GM06990 (cell line): Measurements from ENCODE around the gene SHC3.

ENCODE experiments used
- DNase-seq: peaks from one replicate; pipeline ENCODE4 v3.0.0-alpha.2; 2011; ENCODE audit not compliant: insufficient read length; ENCODE audit errors: extremely low read depth
- H3K27me3 ChIP-seq: replicated peaks from 2 replicates; pipeline ENCODE4 v1.6.0; 2011; ENCODE audit warnings: low read length; ENCODE audit not compliant: control insufficient read depth, insufficient read depth
- H3K36me3 ChIP-seq: 2 replicates; pipeline ENCODE4 v1.5.1; 2011; ENCODE audit warnings: low read length; ENCODE audit not compliant: control insufficient read depth, insufficient read depth
- H3K4me3 ChIP-seq: replicated peaks from 2 replicates; pipeline ENCODE4 v1.5.1; 2011; ENCODE audit warnings: low read depth, mild to moderate bottlenecking, control low read depth, low read length
- TF ChIP-seq, protein P1 (sequence below): IDR thresholded peaks from 2 replicates; pipeline ENCODE4 v1.5.1; 2011; ENCODE audit warnings: low read length, control low read depth, mild to moderate bottlenecking, inconsistent platforms; ENCODE audit not compliant: insufficient read depth, poor library complexity, severe bottlenecking

SHC3 gene

DNA sequence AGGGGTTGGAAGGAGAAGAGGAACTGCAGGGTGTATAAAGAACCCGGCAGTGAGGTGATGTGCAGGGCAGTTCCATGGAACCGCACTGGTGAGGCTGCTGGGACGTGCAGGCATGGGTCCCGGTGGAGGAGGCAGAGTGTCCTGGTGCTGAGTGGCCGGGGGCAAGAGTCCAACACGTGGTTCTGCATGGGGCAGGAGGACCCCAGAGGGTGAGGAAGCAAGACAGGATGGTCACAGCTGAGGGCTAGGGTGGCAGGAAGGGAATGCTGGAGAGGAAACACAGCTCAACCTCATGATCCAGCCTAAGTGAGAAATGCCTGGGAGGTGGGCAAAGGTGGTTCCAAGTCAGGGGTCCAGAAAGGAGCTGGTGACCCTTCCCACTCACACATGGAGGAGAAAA lies 100.2 kb downstream of the SHC3 start:
- no peaks in the 10 kb centered on the region for H3K36me3 ChIP-seq
- DNase-seq, result no peak
- TF ChIP-seq, protein P1, sequence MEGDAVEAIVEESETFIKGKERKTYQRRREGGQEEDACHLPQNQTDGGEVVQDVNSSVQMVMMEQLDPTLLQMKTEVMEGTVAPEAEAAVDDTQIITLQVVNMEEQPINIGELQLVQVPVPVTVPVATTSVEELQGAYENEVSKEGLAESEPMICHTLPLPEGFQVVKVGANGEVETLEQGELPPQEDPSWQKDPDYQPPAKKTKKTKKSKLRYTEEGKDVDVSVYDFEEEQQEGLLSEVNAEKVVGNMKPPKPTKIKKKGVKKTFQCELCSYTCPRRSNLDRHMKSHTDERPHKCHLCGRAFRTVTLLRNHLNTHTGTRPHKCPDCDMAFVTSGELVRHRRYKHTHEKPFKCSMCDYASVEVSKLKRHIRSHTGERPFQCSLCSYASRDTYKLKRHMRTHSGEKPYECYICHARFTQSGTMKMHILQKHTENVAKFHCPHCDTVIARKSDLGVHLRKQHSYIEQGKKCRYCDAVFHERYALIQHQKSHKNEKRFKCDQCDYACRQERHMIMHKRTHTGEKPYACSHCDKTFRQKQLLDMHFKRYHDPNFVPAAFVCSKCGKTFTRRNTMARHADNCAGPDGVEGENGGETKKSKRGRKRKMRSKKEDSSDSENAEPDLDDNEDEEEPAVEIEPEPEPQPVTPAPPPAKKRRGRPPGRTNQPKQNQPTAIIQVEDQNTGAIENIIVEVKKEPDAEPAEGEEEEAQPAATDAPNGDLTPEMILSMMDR, result no peak
- H3K27me3 ChIP-seq, result no peaks in the 10 kb centered on the region
- no peak overlapping the region for H3K4me3 ChIP-seq

DNA sequence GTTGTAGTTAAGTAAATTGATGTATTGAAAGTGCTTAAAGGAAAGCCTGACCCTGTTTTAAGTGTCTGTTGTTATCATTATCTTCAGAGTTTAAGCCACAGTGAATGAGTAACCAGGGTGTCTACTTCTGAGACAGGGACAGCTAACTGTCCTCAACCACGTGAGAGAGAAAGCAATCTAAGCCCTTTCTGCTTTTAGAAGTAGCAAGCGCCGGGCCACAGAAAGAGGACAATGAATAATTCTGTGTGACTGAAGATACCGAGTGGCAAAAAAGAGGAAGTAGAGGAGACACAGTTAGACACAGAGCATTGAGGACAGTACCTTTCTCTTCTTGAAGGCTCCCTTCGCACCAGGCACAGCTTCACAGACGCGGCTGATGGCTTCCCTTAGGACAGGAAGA lies 101.1 kb downstream of the SHC3 start:
- no peaks in the 10 kb centered on the region for H3K27me3 ChIP-seq
- H3K36me3 ChIP-seq, result no peaks in the 10 kb centered on the region
- H3K4me3 ChIP-seq, result no peak overlapping the region
- no peak for DNase-seq
- TF ChIP-seq, protein P1, result no peak

DNA sequence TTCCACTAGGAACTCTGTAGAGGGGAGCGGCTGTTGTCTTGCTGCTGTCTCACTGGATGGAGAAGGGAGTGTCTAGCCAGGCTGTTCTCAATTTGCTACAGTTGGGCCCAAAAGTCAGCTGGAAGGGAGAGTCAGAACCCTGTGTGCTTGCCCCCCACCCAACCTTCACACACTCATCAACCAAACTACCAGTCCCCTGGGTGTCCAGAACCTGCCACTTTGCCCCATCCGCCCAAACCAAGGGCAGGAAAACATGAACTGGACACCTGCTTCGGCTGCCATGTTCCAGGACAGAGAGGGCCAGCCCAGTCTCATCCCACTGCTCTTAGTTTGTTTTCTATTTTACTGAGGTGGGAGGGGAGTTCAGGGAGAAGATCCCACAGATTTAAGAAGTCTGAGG lies 105.2 kb downstream of the SHC3 start:
- no peaks in the 10 kb centered on the region for H3K36me3 ChIP-seq
- TF ChIP-seq, protein P1, result no peak
- no peak for DNase-seq
- no peaks in the 10 kb centered on the region for H3K27me3 ChIP-seq
- no peak overlapping the region for H3K4me3 ChIP-seq

DNA sequence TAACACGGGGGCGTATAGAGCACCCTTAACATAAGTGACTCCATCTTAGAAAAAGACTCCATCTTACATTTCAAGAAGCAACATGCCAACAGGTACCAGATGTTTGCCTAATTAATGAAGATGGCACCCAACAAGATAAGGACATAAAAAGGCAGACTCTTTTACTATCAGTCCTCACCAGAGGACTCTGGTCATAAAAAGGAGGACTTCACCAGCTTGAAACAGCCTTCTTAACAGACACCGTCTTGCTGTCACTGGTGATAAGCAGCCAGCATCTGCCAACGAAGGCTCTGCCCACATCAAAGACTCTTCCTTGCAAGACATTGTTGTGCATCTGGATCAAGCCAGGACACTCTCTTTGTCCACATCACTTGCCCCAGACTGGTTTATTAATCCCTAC lies 107.0 kb downstream of the SHC3 start:
- DNase-seq, result no peak
- TF ChIP-seq, protein P1, result no peak

DNA sequence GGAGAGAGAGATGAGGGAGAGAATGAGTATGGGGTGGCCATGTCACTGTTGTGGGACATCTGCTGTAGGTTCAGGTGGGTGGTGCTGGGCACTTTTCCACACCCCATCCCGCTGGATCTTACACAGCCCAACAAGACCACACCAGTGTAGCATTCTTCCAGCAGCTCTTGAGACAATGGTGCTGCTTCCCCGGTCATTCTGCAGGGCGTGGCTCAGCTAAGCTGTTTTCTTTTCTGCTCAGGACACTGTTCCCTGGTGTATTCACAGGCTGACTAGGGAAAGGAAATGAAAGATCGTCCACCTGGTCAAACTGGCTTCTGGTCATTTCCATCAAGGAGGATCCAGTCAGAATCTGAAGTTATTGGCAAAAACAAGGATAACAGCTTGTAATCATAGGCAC lies 111.8 kb downstream of the SHC3 start:
- TF ChIP-seq, protein P1, result no peak
- DNase-seq, result no peak
- no peak overlapping the region for H3K4me3 ChIP-seq
- H3K27me3 ChIP-seq, result no peaks in the 10 kb centered on the region
- no peaks in the 10 kb centered on the region for H3K36me3 ChIP-seq

More for the DNA sequence above, 107.0 kb downstream of the SHC3 start:
- Histone ChIP-seq H3K27me3 (no peaks in the 10 kb centered on the region), H3K36me3 (no peaks in the 10 kb centered on the region), H3K4me3 (no peak overlapping the region)

DNA sequence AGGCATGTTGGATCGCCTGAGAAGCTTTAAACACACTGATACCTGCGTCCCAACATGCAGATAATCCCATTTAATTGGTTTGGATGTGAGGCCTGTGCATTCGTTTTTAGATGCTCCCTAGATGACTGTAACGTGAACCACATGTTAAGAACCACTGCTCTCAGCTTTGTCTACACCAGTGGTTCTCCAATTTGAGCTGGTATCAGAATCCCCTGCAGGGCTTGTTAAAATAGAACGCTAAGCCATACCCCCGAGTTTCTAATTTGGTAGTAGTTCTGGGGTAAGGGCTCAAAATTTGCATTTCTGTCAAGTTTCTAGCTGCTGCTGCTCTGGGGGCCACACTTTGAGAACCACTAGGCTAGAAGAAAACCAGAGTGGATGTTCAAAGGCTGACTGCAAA lies 112.7 kb downstream of the SHC3 start:
- DNase-seq, result no peak
- Histone ChIP-seq H3K4me3 (no peak overlapping the region), H3K36me3 (no peaks in the 10 kb centered on the region), H3K27me3 (no peaks in the 10 kb centered on the region; the same call in 1 of the 2 replicates)
- TF ChIP-seq, protein P1, result no peak
